GM12878 (cell line): ENCODE measurements around the gene KIFC3. TPM values are rescaled to one million over a fixed set of nuclear protein-coding genes. Genes with fewer than 3 reads are reported as not detected.

Experiments used
- ATAC-seq: fragments of 200-7000 bp; cut with Tn5 transposase; 3 replicates; pipeline ENCODE4 v1.9.1; 2020; ENCODE audit warnings: mild to moderate bottlenecking, moderate library complexity
- BruUV-seq: library from RNA; stranded (reverse); fragments of 400-500 nt; replicated peaks from 2 replicates; lab custom pipeline; 2021; lab: Mats Ljungman, UMichigan
- CTCF ChIA-PET: fragments of 300-600 bp; sonication (Branson Sonifier 250); formaldehyde crosslinking; extraction: SDS; loops from one replicate; lab custom pipeline; 2021; ENCODE audit warnings: inconsistent platforms; lab: Yijun Ruan, JAX
- POLR2A ChIA-PET: fragments of 350-600 bp; formaldehyde crosslinking; extraction: SDS; loops from one replicate; lab custom pipeline; 2021; ENCODE audit warnings: inconsistent platforms; lab: Charles Lee
- RAD21 ChIA-PET: fragments of 300-600 bp; sonication (Branson Sonifier 250); formaldehyde crosslinking; loops from one replicate; lab custom pipeline; 2023; ENCODE audit warnings: antibody characterized with exemption; ENCODE audit not compliant: unreplicated experiment; lab: Charles Lee
- SMC1A ChIA-PET: fragments of 300-600 bp; sonication (Branson Sonifier 250); formaldehyde crosslinking; loops from one replicate; lab custom pipeline; 2023; ENCODE audit not compliant: unreplicated experiment, uncharacterized antibody; lab: Charles Lee
- DNase-seq: peaks from one replicate; pipeline ENCODE4 v3.0.0-alpha.2; 2011; ENCODE audit warnings: low read depth, low spot score
- FAIRE-seq: peaks from 3 replicates; lab custom pipeline; 2011; peaks lifted over from hg19 to GRCh38; lab: Jason Lieb, UNC
- H2AFZ ChIP-seq: 2 replicates; pipeline ENCODE4 v1.6.0; 2011; ENCODE audit warnings: low read depth, low read length, control low read depth; ENCODE audit not compliant: control insufficient read depth
- H3K27ac ChIP-seq: 2 replicates; pipeline ENCODE4 v1.5.1; 2011; ENCODE audit warnings: control low read depth; ENCODE audit not compliant: control insufficient read depth, insufficient read depth
- H3K27me3 ChIP-seq, 2 experiments: replicated peaks in 1 of 2; 2 replicates each; pipeline versions ENCODE4 v1.6.0 to v1.6.1; 2011; ENCODE audit warnings: low read length in 1 of 2; ENCODE audit not compliant: control insufficient read depth in 2 of 2, insufficient read depth in 2 of 2
- H3K36me3 ChIP-seq, 2 experiments: 2 replicates each; pipeline ENCODE4 v1.5.1; 2011; ENCODE audit warnings: low read length in 1 of 2; ENCODE audit not compliant: control insufficient read depth in 2 of 2, insufficient read depth in 2 of 2
- H3K4me1 ChIP-seq: 2 replicates; pipeline ENCODE4 v1.6.1; 2011; ENCODE audit warnings: mild to moderate bottlenecking, low read length, moderate library complexity, mixed read lengths; ENCODE audit not compliant: control insufficient read depth, insufficient read depth
- H3K4me2 ChIP-seq: 2 replicates; pipeline ENCODE4 v1.6.0; 2011; ENCODE audit warnings: control low read depth; ENCODE audit not compliant: control insufficient read depth, insufficient read depth
- H3K4me3 ChIP-seq: fragments of 200-600 bp; sonication (generic); 2 replicates; pipeline ENCODE4 v1.5.1; 2016
- H3K79me2 ChIP-seq: 2 replicates; pipeline ENCODE4 v1.6.0; 2011; ENCODE audit warnings: low read length; ENCODE audit not compliant: control insufficient read depth, insufficient read depth
- H3K9ac ChIP-seq: 2 replicates; pipeline ENCODE4 v1.8.0; 2011; ENCODE audit warnings: low read length, control low read depth, mixed read lengths; ENCODE audit not compliant: control insufficient read depth, insufficient read depth
- H3K9me3 ChIP-seq: replicated peaks from 3 replicates; pipeline ENCODE4 v1.5.1; 2011; ENCODE audit warnings: mild to moderate bottlenecking, low read length; ENCODE audit not compliant: control insufficient read depth, insufficient read depth
- H4K20me1 ChIP-seq: 2 replicates; pipeline ENCODE4 v1.6.0; 2011; ENCODE audit not compliant: control insufficient read depth, insufficient read depth
- BMI1 ChIP-seq: fragments of 450-650 bp; IDR thresholded peaks from 2 replicates; pipeline ENCODE4 v1.6.1; 2016; ENCODE audit warnings: mild to moderate bottlenecking, moderate library complexity, borderline replicate concordance
- EZH2 ChIP-seq: IDR thresholded peaks from 2 replicates; pipeline ENCODE4 v1.6.1; 2012; ENCODE audit warnings: low read depth, mild to moderate bottlenecking, control low read depth, inconsistent platforms, low read length, borderline replicate concordance; ENCODE audit not compliant: control insufficient read depth
- NFIC ChIP-seq: IDR thresholded peaks from 2 replicates; pipeline ENCODE4 v1.6.1; 2012; ENCODE audit warnings: low read depth, mild to moderate bottlenecking, inconsistent platforms, low read length, moderate library complexity
- REST ChIP-seq: IDR thresholded peaks from 2 replicates; pipeline ENCODE4 v1.6.1; 2012; ENCODE audit warnings: mild to moderate bottlenecking, low read depth, low read length
- ZNF217 ChIP-seq: fragments of 450-650 bp; IDR thresholded peaks from 2 replicates; pipeline ENCODE4 v1.6.1; 2017; ENCODE audit warnings: antibody characterized with exemption, mild to moderate bottlenecking
- WGBS: methylation state at CpG from one replicate; pipeline ENCODE4 v1.1.6; 2016; ENCODE audit warnings: low lambda C conversion rate; ENCODE audit not compliant: insufficient replicate concordance, insufficient coverage; ENCODE audit errors: missing lambda C conversion rate; 5-methylcytosine and 5-hydroxymethylcytosine counted together
- in situ Hi-C: fragments of 300-500 bp; cut with MboI; formaldehyde crosslinking; loops from 9 replicates; pipeline ENCODE4 v1.14.3; 2018; ENCODE audit warnings: mixed read lengths
- intact Hi-C: fragments of 100-400 bp; cut with micrococcal nuclease; formaldehyde crosslinking; loops from one replicate; pipeline ENCODE4 v1.14.2; 2022; ENCODE audit not compliant: unreplicated experiment
- polyA plus RNA-seq, 11 experiments: library from polyadenylated mRNA; depleted of rRNA in 4 of 11; unstranded in 6 of 11; stranded (reverse) in 5 of 11; fragments of >200 nt; fragmentation: Nextera tagmentation in 4 of 11; fragmentation: Illumina TruSeq in 1 of 11; extraction: Ambion mirVana in 4 of 11; extraction: Trizol in 1 of 11; gene quantifications; 1 replicate in 1 of 11; 2 replicates in 10 of 11; pipeline versions ENCODE4 v1.2.1 to v1.2.3, GENCODE V29; 2011 to 2016; ENCODE audit warnings: inconsistent platforms in 2 of 11, missing spikeins in 2 of 11, low read depth in 1 of 11
- total RNA-seq, 4 experiments: library from RNA; depleted of rRNA in 3 of 4; stranded (reverse); fragments of >200 nt in 3 of 4; fragmentation: Illumina TruSeq in 1 of 4; extraction: Trizol in 1 of 4; gene quantifications; 2 replicates each; pipeline versions ENCODE4 v1.2.1 to v1.2.3, GENCODE V29; 2013 to 2021
- TF ChIP-seq, protein P1 (sequence below): IDR thresholded peaks from 2 replicates; pipeline ENCODE4 v1.6.1; 2011; ENCODE audit warnings: mild to moderate bottlenecking, low read depth, low read length, moderate library complexity; ENCODE audit not compliant: insufficient replicate concordance

The KIFC3 gene
- total and polyA plus RNA-seq, 10 of the 15 experiments (the other 5 are each of a cell fraction or from before 2014, with no cell fraction given) = 0.22 to 1.3 (median 0.26) TPM; not detected in 3

- RAD21 ChIA-PET = no interaction called here
- intact Hi-C loops = no loop called here
Measured at GRCh38 chr16:57741660-57742191, 60.6 kb downstream of the KIFC3 start.

More at GRCh38 chr16:57741660-57742191, 60.6 kb downstream of the KIFC3 start:
- no peak for ATAC-seq
- SMC1A ChIA-PET = no interaction called here
- no peak overlapping the region for H3K27ac ChIP-seq
- no TSS peak for BruUV-seq
- no peak overlapping the region for H3K4me3 ChIP-seq
- H3K4me1 ChIP-seq = peaks cover 4% of the 10 kb centered on the region
- H3K36me3 ChIP-seq = 0 out of 4 replicates have a peak, but pooled peaks cover 0 to 2% of the 10 kb centered on the region in 2 experiments
- in situ Hi-C loops = no loop called here
- H4K20me1 ChIP-seq = no peaks in the 10 kb centered on the region
- no peak for FAIRE-seq
- H3K27me3 ChIP-seq = no peaks in the 10 kb centered on the region
- no peak overlapping the region for H3K9ac ChIP-seq
- DNase-seq = no peak
- WGBS = 91% methylated on average over 16 of the region's 16 CpGs
- POLR2A ChIA-PET = no interaction called here
- no peak overlapping the region for H3K4me2 ChIP-seq
- TF ChIP-seq ZNF217 (no peak), BMI1 (no peak), EZH2 (no peak), REST (no peak), NFIC (no peak)
- TF ChIP-seq, protein P1, sequence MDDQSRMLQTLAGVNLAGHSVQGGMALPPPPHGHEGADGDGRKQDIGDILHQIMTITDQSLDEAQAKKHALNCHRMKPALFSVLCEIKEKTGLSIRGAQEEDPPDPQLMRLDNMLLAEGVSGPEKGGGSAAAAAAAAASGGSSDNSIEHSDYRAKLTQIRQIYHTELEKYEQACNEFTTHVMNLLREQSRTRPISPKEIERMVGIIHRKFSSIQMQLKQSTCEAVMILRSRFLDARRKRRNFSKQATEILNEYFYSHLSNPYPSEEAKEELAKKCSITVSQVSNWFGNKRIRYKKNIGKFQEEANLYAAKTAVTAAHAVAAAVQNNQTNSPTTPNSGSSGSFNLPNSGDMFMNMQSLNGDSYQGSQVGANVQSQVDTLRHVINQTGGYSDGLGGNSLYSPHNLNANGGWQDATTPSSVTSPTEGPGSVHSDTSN = no peak
- CTCF ChIA-PET = interaction anchor here (0.7 to 1.4 kb wide), 3 partner anchors 14 to 410 kb away, joined by 3 to 4 read pairs (median 3); no protein-coding TSS in a partner anchor
- no peak overlapping the region for H2AFZ ChIP-seq
- H3K79me2 ChIP-seq = no peaks in the 10 kb centered on the region; the same call in 1 of the 2 replicates
- no peaks in the 10 kb centered on the region for H3K9me3 ChIP-seq
